Activated CD4-positive, alpha-beta T cell treated with anti-CD3 and anti-CD28 coated beads, Interleukin-2, amount 50 U/mL, for 1 hour (primary cell): ENCODE data around the gene SCN4A.
A peak's percentile ranks its signal among the peaks of the same experiment; 100 is the strongest.
"Not testable (repeated sequence)": the region's sequence is repeated elsewhere in the genome, so short reads cannot be mapped to it uniquely, and the experiment has no call there.

ENCODE experiments used
- DNase-seq: peaks from one replicate; pipeline ENCODE4 v3.0.0-alpha.2; 2020

Gene SCN4A

DNA sequence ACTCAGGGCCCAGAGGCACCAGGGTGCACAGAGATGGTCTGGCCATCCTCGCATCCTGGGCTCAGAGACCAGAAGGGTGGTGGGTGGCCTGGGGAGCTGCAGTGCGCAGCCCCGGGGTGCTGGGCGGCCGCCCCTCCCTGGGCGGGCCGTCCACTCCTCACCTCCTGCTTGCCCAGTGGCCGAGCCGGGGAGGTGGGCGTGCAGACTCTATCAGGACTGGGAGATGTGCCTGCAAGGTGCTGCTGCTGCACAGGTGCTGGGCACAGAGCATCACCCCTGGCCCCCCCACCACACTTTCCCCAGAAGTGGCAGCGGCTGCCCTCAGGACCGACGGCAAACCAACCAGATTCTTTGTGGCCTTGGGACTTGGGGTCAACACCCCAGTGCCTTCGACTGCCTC lies at the start of gene SCN4A:
TSS of gene SCN4A (minus strand) at position 123 of the 400 bp plus-strand sequence. CDS start at position 46, 77 bp downstream.
- no peak for DNase-seq

DNA sequence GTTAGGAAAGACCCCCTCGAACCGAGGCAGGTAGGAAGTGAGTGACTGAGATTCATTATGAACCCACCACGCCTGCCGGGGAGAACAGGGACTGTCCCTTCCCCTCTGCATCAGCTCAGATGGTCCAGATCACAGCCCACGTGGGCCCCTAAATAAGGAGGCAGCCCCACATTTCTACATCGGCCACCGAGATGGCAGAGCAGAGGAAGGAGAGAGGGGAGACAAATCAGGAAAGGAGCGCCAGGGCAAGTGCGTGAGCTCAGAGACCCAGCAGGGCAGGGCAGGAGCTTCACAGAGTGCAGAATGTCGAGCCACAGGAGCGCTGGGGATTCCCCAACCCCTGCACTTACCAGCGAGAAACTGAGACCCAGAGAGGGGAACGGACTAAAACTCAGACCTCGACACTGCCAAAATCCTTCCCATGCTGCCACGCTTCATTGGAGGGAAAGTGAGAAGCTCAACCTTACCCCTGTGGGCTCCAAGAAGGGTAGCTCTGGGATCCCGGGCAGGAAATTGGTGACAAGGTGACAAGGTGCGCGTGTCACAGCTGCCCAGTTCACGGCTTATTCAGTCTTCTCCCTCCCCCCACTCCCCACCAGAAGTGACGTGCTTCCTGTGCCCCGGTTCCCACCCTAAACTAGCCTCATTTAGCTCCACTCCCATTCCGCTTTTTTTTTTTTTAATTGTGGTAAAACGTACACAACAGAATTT lies 47.5 kb upstream of the SCN4A start, which contains the start of gene ICAM2:
TSS of gene ICAM2 (minus strand) at position 578 of the 711 bp plus-strand sequence. CDS start 13,942 bp downstream, outside the sequence.
- DNase-seq = peak; percentile 85

DNA sequence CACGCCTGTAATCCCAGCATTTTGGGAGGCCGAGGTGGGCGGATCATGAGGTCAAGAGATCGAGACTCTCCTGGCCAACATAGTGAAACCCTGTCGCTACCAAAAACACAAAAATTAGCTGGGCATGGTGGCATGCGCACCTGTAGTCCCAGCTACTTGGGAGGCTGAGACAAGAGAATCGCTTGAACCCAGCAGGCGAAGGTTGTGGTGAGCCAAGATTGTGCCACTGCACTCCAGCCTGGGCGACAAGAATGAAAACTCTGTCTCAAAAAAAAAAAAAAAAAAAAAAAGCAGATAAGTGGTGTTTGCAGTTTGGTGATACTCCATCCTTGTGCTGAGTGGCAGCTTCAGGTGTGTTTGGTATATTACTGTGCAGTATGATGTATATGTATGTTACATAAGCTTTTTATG lies 46.8 kb upstream of the SCN4A start:
- peak; percentile 25 for DNase-seq

- DNase-seq = no peak
These were observed 44.8 kb upstream of the SCN4A start for GRCh38 chr17:64017381-64017980.

DNA sequence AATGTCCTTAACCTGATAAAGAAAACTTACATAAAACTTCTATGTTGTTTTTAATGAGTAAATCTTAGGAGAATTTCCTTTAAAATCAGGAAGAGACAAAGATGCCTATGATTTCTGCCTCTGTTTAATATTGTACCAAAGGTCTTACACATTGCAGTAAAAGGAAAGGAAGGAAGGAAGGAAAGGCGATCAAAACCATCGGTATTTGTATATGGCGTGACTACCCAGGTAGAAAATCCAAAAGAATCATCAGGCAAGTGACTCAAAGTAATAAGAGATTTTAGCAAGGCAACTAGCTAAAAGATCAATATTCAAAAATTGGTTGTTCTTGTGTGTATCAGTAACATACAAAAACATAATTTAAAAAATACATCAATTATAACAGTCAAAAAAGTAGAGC lies 44.3 kb upstream of the SCN4A start:
- no peak for DNase-seq

- DNase-seq = no peak
These were observed 43.6 kb upstream of the SCN4A start for GRCh38 chr17:64016231-64016784.

DNA sequence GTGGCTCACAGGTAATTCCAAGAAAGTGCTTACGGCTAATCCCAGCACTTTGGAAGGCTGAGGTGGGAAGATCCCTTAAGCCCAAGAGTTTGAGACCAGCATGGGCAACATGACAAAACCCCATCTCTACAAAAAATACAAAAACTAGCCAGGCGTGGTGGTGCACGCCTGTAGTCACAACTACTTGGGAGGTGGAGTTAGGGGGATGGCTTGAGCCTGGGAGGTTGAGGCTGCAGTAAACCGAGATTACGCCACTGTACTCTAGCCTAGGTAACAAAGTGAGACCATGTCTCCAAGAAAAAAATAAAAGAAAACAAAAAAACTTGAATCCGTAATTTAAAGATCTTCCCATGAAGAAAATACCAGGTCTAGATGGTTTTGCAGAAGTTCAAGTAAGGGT lies 42.7 kb upstream of the SCN4A start:
- no peak for DNase-seq

DNA sequence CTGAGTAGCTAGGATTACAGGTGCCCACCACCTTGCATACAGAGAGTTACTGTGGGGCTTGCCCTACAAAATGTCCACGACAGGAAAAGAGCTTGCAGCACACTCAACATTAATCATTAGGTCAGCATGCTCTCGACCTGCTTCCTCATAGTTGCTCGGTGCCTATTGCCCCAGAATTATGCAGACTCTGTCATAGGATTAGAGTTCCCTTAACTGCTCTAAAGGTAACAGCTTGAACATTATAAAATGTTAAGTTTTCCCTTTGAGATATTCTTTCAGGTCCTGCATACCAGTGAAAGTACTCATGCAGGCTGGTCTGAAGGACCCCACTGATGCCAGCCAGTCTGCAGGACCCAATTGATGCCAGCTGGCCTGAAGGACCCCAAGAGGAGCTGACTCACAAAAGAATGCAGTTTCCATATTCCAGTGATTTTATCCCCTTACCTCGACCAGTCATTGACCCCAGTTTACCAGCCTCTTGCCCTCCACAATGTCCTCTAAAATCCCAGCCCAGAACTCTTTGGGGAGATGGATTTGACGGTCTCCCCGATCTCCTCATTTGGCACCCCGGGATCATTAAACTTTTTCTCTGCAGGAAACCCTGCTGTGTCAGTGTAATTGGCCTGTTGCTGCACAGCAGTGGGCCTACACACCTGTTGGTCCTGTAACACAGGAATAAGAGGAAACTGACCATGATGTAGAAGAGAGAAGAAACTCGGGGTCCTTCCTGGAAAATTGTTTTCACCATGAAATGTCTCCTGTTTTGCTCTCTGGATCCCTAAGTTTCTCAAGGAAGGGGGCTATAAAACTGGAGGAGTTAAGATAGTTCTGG lies 37.1 kb upstream of the SCN4A start:
- DNase-seq = no peak

GRCh38 chr17:64008830-64009229 lies 36.1 kb upstream of the SCN4A start:
- no peak for DNase-seq

DNA sequence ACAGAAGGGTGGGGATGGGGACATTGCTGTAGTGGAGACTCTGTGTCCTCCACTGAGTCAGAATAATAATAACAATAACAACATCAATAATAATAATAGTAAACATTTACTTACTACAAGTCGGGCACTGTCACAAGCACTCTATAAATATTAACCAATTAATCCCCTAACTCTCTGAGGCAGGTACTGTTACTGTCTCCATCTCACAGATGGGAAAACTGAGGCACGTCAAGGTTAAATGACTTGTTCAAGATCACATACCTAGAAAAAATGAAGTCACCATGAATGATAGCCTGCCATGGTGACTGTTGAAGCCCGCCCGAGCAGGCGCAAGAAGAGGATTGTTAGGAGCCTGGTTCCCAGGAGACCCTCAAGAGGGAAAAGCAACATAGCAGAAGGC lies 35.6 kb upstream of the SCN4A start:
- no peak for DNase-seq

DNA sequence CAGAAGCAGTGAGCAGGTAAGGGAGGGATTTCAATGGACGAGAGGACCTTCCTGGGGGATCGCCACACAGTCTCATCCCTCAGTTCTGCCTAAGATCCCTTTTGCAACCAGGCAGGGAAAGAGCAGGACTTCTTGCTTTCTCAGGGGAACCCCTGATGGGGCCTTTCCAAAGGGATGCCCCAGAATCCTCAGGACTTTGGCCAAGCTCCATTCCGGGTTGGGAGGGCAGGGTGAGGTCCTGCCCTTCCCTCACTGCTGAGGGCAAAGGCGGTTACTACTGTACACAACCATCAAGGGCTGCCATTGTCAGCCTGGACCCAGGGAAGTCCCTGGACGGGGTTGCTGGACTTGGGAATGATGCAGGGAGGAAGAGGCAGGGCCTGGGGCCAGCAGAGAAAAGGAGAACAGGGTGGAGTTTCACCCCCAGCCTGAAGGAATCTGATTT lies 35.1 kb upstream of the SCN4A start:
- no peak for DNase-seq

DNA sequence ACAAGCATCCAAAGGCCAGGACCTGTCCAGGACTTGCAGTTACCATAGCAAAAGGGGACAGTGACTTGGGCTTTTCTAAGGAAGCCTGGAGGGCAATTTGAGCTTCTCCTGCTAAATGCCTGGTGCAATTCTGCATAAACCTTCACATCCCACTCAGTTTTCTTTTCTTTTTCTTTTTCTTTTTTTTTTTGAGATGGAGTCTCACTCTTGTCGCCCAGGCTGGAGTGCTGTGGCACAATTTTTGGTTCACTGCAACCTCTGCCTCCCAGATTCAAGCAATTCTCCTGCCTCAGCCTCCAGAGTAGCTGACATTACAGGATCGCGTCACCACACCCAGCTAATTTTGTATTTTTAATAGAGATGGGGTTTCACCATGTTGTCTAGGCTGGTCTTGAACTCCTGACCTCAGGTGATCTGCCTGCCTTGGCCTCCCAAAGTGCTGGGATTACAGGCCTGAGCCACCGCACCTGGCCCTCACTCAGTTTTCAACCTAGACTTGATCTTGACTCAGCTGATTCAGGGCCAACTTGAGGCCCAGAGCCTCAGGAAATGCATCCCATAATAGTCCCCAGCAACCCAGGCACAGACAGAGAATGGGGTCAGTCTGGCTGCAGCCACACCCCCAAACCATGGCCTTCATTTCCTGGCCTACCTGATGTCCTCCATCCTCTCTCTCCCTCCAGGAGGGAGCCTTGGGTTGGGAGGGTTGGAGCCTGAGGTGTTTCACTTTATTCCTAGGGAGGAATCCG lies 34.5 kb upstream of the SCN4A start:
- not testable (repeated sequence) for DNase-seq

- DNase-seq = no peak
These were observed 33.8 kb upstream of the SCN4A start for GRCh38 chr17:64006361-64007088.

DNA sequence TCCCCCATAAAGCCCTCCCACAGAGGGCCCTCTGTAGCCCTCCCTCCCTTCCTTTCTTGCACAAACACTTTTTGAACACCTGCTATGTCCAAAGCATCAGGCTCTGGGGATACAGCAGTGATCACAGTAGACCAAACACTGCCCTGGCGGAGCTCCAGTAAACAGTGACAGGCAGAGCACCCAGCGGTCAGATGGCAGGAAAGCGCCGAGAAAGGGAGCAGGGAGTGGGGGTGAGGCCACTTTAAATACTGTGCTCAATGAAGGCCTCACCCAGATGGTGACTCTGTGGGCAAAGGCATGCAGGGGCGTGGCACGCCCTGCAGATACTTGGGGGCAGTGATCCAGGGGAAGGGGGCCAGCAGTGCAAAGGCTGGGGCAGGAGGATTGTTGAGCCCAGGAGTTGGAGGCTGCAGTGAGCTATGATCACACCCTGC lies 33.0 kb upstream of the SCN4A start:
- DNase-seq = no peak

DNA sequence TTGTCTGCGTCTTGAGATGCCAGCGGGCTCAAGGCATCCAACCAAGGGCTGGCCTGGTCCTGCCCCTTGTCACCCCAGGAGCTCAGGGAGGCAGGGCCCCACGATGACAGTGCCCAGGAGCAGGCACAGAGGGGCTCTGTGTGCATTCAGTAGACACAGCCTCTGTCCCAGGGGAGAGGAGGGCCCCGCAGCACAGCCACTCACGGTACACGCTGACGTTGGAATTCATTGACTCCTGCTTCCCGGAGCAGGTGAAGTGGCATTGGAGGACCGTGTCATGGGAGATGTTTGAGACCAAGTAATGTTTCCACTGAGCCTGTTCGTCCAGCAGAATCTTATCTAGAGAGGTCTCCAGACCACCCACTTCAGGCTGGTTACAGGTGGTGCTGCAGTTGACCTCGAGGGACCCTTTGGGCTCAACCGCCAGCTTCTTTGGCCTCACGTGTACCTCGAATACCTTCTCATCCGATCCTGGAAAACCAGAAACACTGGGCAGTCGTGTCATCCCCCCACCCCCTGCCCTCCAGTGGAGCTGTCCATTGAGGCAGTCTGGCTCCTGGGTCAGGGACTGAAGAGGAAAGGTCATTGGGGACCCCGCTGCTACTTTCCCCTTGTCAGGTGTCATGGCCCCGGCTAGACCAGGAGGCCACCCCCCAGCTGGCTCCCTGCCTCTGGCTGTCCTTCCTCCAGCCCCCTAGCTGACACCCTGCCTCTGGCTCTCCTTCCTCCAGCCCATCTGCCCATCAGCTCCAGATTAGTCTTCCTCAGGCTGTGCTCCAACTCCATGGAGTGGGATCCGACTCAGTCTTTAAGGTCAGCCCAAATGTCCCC lies 32.4 kb upstream of the SCN4A start:
- no peak for DNase-seq

GRCh38 chr17:64004218-64004770 lies 31.6 kb upstream of the SCN4A start:
- DNase-seq = no peak

GRCh38 chr17:64003526-64004121 lies 30.9 kb upstream of the SCN4A start:
- DNase-seq = no peak

- DNase-seq = no peak
These were observed 30.2 kb upstream of the SCN4A start for GRCh38 chr17:64002658-64003525.
